ENCODE data around the gene LRRC52.

LRRC52 gene

DNA sequence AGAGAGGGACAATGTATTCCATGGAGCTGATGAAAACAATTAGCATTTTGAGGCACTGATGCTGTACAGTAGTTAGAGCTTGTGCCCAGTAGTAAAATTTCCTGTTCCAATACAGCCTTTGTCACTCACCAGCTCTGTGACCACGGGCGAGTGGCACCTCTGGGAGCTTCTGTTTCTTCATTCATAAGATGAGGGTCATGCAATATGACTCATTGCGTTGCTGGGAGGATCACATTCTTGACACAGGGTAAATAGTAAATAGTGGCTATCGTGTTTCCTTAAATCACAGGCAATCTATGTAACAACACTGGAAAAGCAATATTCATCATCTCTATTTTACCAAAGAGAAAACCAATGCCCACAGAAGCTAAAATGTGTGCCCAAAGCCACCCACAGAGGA lies 4.5 kb upstream of the LRRC52 start:
- no peak for DNase-seq

- no peak for DNase-seq
Measured at GRCh38 chr1:165539908-165540307, 3.9 kb upstream of the LRRC52 start.

GRCh38 chr1:165542015-165542631 lies 1.7 kb upstream of the LRRC52 start:
- DNase-seq = no peak

GRCh38 chr1:165542647-165543046 lies 1.2 kb upstream of the LRRC52 start:
- no peak for DNase-seq

GRCh38 chr1:165544996-165545395 lies 1.2 kb downstream of the LRRC52 start:
- no peak for DNase-seq

DNA sequence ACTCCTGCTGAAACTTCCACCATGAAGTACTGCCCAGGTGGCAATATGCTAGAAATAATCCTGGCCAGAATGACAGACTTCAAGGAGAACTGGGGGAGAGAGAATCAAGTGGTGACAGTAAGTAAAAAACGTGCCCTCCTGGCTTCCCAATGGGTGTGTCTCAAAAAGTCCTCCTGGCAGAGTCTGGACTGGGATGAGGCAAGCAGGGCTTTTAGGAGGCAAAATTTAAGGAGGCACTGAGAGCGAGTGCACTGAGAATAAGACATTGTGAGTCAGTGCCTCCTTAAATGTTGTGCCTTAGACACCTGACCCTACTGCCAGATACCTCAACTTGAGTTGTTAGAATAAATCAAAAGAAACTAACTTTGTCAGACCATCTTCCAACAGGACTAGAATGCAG lies 2.2 kb downstream of the LRRC52 start:
- DNase-seq = no peak

DNA sequence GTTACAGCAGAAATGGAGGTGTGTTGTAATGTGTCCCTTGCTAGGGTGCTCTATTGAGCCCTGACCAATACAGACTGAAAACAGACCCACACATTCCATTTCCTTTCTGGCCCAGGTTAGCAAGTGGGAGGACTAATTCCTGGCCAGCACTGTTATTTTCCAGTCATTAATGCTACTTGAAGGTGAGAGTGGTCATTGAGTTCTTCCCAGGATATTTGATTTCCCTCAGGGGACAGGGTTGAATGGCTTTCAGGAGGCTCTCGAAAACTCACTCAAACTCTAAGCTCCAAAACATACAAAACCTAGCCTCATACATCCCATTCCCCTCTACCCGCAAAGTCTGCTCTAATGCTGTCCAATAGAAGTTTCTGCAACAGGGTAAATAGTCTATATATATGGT lies 6.2 kb downstream of the LRRC52 start:
- no peak for DNase-seq

DNA sequence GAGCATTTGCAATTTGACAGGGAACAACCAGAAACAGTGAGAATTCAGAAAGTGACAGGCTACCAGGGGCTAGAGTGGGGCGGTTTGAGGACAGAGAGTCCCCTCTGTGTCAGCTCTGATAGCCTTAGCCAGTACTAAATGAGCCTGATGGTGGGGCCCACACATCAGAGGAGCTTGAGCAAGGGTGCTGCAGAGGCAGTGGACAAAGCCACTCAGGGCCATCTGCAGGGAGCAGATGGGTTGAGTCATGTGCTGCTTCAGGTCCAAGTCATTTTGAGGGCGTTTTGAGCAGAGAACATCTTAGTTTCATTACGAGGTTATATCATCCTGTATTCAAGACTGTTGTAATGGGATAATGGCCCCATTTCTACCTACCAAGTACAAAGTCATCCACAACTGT lies 7.7 kb downstream of the LRRC52 start:
- DNase-seq = no peak

GRCh38 chr1:165560883-165561656 lies 17.3 kb downstream of the LRRC52 start:
- DNase-seq = no peak

GRCh38 chr1:165562571-165562970 lies 18.8 kb downstream of the LRRC52 start:
- DNase-seq = no peak

DNA sequence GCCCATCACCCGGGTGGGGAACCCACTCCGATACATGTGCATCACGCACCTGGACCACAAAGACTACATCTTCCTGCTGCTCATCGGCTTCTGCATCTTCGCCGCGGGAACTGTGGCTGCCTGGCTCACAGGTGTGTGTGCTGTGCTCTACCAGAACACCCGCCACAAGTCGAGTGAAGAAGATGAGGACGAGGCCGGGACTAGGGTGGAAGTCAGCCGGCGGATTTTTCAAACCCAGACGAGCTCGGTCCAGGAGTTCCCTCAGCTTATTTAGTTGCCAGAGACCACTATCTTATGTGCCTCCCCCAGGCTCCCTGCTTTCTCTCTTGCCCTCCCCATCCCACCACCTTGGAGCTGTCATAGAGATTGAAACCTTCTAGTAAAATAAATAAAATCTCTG lies 19.8 kb downstream of the LRRC52 start:
- no peak for DNase-seq

DNA sequence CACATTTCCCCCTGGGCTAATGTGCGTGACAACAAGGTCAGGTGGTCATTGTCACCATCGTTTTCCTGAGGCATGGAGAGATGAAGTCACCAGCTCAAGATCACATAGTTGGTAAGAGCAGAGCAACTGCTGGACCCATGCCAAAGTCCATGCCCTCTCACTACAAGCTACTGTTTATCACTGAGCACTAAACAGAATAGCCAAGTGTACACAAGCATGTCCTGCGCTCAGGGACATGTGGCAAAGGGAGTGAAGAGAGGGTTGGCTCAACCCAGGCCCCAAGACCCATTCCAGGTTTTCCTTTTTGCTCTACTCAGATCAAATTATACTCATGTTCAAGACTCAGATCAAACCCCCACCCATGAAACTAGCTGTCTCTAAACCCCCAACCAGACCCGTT lies 20.8 kb downstream of the LRRC52 start:
- no peak for DNase-seq

DNA sequence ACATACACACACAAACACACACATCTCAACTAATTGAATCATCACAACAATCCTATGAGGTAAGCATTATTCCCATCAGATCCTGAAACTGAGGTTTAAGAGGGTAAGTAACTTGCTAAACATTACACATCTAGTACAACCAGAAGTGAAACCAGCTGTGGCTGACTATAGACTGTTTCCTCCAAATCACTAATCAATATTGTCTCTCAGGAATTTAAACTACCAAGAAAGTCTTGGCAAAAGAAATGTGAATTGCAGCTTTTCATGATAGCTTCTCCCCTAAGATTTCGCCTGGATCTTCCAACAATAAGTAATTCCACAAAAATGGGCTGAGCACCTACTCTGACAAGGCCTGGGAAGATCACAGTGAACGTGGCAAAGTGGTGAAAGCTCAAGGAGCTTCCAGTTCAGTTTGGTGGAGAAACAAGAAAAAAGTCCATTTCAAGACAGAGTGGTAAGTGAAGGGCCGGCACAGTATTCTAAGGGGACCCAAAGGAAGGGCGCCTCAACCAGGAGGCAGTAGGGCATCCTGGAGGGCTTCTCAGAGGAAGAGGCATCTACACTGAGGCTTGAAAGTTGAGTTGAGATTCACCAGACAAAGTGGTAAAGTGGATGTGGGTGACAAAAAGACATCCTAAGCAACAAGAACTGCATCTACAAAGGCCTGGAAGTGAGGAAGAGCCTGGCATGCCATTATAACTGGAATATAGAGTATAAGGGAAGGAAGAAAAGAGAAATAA lies 22.1 kb downstream of the LRRC52 start:
- no peak for DNase-seq

GRCh38 chr1:165570078-165570477 lies 26.3 kb downstream of the LRRC52 start:
- no peak for DNase-seq

GRCh38 chr1:165573787-165574186 lies 30.0 kb downstream of the LRRC52 start:
- no peak for DNase-seq

- no peak for DNase-seq
Measured at GRCh38 chr1:165574295-165574694, 30.5 kb downstream of the LRRC52 start.

DNA sequence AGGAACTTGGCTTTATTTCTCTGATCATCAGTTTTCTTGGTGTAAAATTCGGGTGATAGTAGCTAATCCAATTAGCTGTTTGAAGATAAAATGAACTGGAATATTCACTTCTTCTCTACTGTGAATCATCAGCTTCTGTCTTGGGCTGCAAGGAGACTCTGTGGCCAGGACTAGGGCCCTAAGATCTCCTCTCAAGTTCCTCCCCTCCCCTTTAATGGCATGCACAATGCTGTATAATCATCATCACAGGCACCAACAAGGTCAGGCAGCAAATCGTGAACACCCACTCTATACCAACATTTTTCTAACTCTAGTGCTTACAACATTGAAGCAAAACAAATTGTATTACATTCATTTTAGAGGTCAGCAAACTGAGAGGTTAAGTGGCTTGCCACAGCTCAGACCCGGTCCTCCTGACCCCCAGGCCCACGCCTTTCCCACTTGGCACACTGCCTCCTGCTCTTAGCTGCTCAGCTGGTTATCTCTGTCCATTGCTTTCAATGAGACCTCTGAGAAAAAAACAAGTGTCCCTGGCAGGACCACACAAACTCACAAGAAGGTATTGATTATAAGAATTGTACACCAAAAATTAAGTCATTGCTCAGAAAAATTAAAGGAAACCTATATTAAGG lies 31.8 kb downstream of the LRRC52 start:
- no peak for DNase-seq

DNA sequence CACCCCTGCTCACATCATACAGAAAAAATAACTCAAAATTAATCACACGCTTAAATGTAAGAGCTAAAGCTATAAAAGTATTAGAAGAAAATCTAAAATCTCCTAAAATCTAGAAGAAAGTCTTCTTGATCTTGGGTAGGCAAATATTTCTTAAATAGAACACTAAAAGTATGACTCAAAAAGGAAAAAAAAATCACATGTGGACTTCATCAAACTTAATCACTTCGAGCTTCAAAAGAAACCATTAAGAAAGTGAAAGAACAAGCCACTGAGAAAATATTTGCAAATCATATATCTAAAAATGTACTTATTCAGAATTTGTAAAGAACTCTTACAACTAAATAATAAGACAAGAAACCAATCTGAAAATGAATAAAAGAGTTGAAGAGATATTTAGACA lies 32.7 kb downstream of the LRRC52 start:
- DNase-seq = no peak

- no peak for DNase-seq
Measured at GRCh38 chr1:165577707-165578106, 33.9 kb downstream of the LRRC52 start.

DNA sequence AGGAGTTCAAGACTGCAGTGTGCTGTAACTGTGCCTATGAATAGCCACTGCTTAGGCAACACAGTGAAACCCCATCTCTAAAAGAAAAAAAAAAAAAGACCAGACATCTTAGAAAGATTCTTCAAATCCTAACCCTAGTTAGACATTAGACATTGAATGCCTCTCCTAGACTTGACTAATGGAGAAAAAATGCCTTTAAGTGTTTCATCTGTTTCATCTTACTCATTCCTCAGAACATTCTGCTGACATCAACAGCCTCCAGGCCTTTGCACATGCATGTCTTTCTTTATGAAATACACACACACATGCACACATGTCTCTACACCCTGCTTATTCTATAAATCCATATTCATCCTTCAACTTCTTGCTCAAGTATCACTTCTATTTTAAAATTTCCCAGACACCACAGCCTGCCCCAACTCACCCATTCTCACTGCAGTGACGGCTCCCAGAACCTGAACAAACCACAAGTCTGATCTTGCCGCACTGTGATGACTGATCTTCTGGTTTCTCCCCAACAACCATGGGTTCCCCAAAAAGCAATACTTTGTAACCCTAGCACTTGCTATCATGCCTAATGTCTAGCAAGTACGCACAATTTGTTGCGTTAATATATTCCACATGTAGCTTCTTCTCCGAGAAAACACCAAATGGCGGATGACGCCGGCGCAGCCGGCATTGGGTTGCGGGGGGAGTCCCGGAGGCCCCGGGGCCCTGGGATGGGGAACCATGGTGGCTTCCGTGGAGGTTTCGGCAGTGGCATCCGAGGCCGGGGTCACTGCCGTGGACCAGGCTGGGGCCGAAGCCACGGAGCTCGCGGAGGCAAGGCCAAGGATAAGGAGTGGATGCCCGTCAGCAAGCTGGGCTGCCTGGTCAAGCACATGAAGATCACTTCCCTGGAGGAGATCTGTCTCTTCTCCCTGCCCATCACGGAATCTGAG lies 37.4 kb downstream of the LRRC52 start:
- no peak for DNase-seq

DNA sequence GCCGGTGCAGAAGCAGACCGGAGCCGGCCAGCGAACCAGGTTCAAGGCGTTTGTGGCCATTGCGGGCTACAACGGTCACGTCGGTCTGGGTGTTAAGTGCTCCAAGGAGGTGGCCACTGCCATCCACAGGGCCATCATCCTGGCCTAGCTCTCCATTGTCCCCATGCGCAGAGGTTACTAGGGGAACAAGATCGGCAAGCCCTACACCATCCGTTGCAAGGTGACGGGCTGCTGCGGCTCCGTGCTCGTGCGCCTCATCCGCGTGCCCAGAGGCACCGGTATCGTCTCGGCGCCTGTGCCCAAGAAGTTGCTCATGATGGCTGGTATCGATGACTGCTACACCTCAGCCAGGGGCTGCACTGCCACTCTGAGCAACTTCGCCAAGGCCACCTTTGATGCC lies 38.1 kb downstream of the LRRC52 start:
- no peak for DNase-seq

GRCh38 chr1:165586398-165586797 lies 42.6 kb downstream of the LRRC52 start:
- no peak for DNase-seq

All from CD4-positive, alpha-beta T cell treated with Interleukin-12 subunit alpha and Interleukin-12 subunit beta, for 1 hour (primary cell).